Muscle of arm (tissue), 14 donors: ENCODE results near the gene SSH2. TPM values are rescaled to one million over a fixed set of nuclear protein-coding genes. Genes with fewer than 3 reads are reported as not detected.
"Not testable (repeated sequence)": the region's sequence is repeated elsewhere in the genome, so short reads cannot be mapped to it uniquely, and the experiment has no call there.

Experiments used
- DNase-seq: peaks from one replicate; pipeline ENCODE4 v3.0.0-alpha.2; 2013
- long read RNA-seq, 11 donors: transcript quantifications; one replicate each; lab custom pipeline, GENCODE V29; 2026
- polyA plus RNA-seq, 12 donors: library from polyadenylated mRNA; unstranded; fragments of 120-200 nt; gene quantifications; one replicate each; pipeline ENCODE4 v1.2.1, GENCODE V29; 2013; ENCODE audit not compliant: insufficient read length in 12 of 12

Gene SSH2, protein sequence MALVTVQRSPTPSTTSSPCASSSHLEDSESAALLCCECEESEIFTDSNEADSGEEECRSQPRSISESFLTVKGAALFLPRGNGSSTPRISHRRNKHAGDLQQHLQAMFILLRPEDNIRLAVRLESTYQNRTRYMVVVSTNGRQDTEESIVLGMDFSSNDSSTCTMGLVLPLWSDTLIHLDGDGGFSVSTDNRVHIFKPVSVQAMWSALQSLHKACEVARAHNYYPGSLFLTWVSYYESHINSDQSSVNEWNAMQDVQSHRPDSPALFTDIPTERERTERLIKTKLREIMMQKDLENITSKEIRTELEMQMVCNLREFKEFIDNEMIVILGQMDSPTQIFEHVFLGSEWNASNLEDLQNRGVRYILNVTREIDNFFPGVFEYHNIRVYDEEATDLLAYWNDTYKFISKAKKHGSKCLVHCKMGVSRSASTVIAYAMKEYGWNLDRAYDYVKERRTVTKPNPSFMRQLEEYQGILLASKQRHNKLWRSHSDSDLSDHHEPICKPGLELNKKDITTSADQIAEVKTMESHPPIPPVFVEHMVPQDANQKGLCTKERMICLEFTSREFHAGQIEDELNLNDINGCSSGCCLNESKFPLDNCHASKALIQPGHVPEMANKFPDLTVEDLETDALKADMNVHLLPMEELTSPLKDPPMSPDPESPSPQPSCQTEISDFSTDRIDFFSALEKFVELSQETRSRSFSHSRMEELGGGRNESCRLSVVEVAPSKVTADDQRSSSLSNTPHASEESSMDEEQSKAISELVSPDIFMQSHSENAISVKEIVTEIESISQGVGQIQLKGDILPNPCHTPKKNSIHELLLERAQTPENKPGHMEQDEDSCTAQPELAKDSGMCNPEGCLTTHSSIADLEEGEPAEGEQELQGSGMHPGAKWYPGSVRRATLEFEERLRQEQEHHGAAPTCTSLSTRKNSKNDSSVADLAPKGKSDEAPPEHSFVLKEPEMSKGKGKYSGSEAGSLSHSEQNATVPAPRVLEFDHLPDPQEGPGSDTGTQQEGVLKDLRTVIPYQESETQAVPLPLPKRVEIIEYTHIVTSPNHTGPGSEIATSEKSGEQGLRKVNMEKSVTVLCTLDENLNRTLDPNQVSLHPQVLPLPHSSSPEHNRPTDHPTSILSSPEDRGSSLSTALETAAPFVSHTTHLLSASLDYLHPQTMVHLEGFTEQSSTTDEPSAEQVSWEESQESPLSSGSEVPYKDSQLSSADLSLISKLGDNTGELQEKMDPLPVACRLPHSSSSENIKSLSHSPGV (N-terminal part only)
- polyA plus RNA-seq = 10 to 100 TPM; 17.7 to 73.5 (median 25.5) TPM
- long read RNA-seq, donor 1, transcript SSH2-211 (2 exons, 570 nt) = major isoform, 5 of 7 reads
- long read RNA-seq, donor 1, partial matches to known transcripts = 0 of 7 reads
- long read RNA-seq, donor 1, other reads (novel, unspliced or antisense) = 0 of 7 reads
- long read RNA-seq, donor 2, transcript SSH2-211 (2 exons, 570 nt) = major isoform, 8 of 8 reads
- long read RNA-seq, donor 2, partial matches to known transcripts = 0 of 8 reads
- long read RNA-seq, donor 2, other reads (novel, unspliced or antisense) = 0 of 8 reads
- long read RNA-seq, donor 3, full-length matches to known transcripts = 4 of 4 reads
- long read RNA-seq, donor 3, partial matches to known transcripts = 0 of 4 reads
- long read RNA-seq, donor 3, other reads (novel, unspliced or antisense) = 0 of 4 reads
- long read RNA-seq, donor 4, partial matches to known transcripts = 0 of 1 reads
- long read RNA-seq, donor 4, other reads (novel, unspliced or antisense) = 0 of 1 reads
- long read RNA-seq, donor 5, full-length matches to known transcripts = 2 of 2 reads
- long read RNA-seq, donor 5, partial matches to known transcripts = 0 of 2 reads
- long read RNA-seq, donor 5, other reads (novel, unspliced or antisense) = 0 of 2 reads
- long read RNA-seq, donor 6, full-length matches to known transcripts = 3 of 3 reads
- long read RNA-seq, donor 6, partial matches to known transcripts = 0 of 3 reads
- long read RNA-seq, donor 6, other reads (novel, unspliced or antisense) = 0 of 3 reads
- long read RNA-seq, donor 7, partial matches to known transcripts = 0 of 1 reads
- long read RNA-seq, donor 7, other reads (novel, unspliced or antisense) = 0 of 1 reads
- long read RNA-seq, donor 8, partial matches to known transcripts = 0 of 2 reads
- long read RNA-seq, donor 8, other reads (novel, unspliced or antisense) = 0 of 2 reads
- long read RNA-seq, donor 9, partial matches to known transcripts = 0 of 1 reads
- long read RNA-seq, donor 9, other reads (novel, unspliced or antisense) = 0 of 1 reads
- long read RNA-seq, donor 10, full-length matches to known transcripts = 4 of 12 reads
- long read RNA-seq, donor 10, partial matches to known transcripts = 8 of 12 reads
- long read RNA-seq, donor 10, other reads (novel, unspliced or antisense) = 0 of 12 reads
- long read RNA-seq, donor 11, full-length matches to known transcripts = 13 of 13 reads
- long read RNA-seq, donor 11, partial matches to known transcripts = 0 of 13 reads
- long read RNA-seq, donor 11, other reads (novel, unspliced or antisense) = 0 of 13 reads

DNA sequence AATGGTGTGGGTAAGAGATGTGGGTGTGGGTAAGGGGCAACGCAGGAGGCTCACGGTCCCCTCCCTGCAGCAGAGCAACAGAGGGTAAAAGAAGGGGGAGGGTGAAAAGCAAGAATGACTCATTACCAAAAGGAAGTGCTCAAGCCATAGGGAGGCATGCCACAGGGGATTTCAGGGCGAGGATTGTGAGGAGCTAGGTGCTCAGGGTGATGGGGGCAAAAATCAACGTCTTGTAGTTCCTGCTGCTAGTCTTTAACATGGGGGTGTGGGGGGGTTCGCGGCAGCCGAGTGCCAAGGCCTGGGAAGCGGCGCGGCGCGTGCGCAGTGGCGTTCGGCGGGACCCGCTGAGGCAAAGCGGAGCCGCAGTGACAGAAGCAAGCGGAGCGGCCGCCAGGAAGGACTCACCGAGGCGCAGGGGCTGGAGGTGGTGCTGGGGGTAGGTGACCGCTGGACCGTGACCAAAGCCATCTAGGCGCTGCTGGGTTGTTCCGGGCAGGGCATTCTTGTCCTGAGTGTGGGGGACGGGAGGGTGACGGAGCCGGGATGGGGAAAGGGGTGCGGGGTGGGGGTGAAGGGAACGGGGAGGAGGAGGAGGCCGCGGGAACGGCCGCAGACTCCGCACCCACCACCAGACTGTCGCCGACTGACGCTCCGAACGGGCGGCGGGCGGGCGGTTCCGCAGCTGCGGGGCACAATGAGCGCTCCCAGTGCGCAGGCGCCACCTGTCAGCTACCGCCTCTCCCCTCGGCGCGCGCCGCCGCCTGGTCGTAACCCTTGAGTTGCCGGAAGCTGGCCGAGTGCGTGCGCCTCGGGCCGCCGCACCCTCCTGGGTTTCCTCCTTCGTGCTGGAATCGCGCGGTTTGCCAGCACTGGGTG is at the start of gene SSH2:
Gene SSH2 (minus strand): TSS at position 696 of the 876 bp plus-strand sequence. CDS start 228 bp downstream, at position 468.
- peak; percentile 80 for DNase-seq

DNA sequence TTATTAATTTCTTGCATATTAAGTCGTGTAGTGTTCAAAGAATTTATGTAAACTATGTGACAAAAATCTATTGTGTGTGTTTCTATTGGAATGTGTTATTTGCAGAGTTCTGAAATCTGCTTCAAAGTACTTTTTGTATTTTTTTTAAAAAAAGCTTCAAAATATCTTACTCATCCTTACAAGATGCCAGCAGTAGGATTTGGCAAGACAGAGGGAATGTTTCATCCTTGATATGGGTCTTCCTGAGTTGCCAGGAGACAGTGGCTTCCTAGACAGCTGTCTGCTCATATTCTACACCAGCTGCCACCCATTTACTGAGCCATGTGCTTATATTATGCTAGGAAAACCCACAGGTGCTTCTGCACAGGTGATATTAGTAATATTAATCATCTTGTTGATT is 47.8 kb upstream of the SSH2 start:
- DNase-seq = no peak

- DNase-seq = no peak
These were observed 43.0 kb upstream of the SSH2 start for GRCh38 chr17:29973005-29973404.

DNA sequence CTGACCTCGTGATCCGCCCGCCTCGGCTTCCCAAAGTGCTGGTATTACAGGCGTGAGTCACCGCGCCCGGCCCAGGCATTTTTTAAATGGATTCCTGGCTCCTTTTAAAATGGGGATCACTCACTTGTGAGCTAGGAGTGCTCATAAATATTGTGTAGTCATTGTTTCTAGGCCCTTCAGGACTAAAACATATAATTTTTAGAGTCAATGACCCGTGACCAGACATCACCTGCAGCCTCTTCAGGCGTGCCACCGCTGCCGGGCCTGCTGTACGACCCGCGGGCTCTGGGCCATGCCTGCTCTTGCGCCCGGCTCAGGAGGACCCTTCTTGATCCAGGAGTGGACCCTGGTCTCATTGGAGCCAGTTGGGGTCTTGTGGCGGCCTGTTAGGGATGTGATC is 42.2 kb upstream of the SSH2 start:
- DNase-seq = no peak

DNA sequence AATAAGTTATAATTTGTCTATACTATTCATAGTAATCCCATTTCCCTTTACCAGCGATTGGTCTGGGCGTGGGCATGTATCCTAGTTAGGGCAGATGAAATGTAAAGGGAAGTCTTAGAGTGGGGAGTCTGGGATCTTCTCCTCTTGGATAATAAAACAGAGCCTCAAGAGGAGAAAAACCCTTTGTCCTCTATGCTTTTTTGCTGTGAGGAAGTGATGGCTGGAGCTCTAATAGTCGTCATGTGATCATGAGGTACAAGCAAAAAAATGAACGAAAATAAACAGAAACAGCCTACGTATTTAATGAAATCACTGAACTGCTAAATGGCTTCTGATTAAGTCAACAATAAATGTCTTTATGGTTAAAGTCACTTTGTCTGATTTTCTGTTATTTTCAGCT is 38.2 kb upstream of the SSH2 start:
- DNase-seq = no peak

DNA sequence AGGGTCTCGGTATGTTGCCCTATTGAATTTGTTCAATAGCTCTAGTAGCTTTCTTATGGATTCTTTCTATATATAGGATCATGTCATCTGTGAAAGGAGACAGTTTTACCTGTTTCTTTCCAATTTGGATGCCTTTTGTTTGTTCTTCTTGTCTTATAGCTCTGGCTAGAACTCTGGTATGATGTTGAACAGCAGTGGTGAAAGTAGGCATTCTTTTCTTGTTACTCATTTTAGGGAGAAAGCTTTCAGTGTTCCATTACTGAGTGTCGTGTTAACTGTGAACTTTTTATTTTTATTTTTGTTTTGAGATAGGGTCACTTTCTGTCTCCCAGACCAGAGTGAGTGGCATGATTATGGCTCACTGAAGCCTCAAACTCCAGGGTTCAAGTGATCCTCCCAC is 32.6 kb upstream of the SSH2 start:
- DNase-seq = no peak

- no peak for DNase-seq
These were observed 29.8 kb upstream of the SSH2 start for GRCh38 chr17:29959658-29960337.

DNA sequence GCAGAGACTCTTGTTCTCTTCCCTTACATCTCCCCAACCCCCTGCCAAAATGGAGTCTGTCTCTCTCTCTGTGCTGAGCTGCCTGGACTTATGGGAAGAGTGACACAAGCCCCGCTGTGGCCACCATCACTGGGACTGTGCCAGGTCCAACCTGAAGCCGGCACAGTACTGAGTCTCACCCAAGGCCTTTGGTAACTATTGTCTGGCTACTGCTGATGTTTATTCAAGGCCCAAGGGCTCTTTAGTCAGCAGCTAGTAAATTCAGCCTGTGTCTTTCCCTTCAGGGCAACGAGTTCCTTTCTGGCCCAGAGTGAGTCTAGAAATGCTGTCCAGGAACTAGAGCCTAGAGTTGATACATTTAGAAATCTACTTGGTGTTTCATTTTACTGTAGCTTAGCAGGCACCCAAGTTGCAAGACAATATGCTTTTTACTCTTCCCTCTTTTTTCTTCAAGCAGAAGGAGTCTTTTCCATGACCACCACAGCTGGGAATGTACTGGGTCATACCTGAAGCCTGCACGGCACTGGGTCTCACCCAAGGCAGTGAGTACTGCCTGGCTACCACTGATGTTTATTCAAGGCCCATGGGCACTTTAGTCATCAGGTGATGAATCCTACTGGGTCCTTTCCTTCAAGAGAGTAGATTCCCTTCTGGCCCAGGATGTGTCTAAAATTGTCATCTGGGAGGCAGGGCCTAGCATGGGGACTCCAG is 29.1 kb upstream of the SSH2 start:
- DNase-seq = no peak

DNA sequence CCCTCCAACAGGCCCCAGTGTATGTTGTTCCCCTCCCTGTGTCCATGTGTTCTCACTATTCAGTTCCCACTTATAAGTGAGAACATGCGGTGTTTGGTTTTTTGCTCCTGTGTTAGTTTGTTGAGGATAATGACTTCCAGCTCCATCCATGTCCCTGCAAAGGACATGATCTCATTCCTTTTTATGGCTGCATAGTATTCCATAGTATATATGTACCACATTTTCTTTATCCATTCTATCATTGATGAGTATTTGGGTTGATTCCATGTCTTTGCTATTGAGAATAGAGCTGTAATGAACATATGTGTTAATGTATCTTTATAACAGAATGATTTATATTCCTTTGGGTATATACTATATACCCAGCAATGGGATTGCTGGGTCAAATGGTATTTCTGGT is 27.5 kb upstream of the SSH2 start:
- DNase-seq = not testable (repeated sequence)

DNA sequence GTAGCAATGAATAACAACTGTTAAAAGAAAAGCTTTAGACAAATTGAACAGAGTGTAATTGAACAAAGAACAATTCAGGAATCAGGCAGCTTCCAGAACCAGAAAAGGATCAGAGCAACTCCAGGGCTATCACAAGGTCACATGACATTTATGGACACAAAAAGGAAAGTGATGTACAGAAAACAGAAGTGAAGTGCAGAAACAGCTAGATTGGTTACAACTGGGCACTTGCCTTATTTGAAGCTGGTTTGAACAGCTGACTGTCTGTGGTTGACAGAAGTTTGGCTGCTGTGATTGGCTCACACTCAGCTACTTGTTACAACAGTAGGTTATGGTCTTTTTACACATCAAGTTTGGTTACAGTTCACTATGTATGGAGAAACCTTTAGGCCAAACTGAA is 26.2 kb upstream of the SSH2 start:
- DNase-seq = no peak

- DNase-seq = no peak
These were observed 24.4 kb upstream of the SSH2 start for GRCh38 chr17:29954405-29954804.

- DNase-seq = no peak
These were observed 19.7 kb upstream of the SSH2 start for GRCh38 chr17:29949696-29950095.

- no peak for DNase-seq
These were observed 18.6 kb upstream of the SSH2 start for GRCh38 chr17:29948448-29949215.

DNA sequence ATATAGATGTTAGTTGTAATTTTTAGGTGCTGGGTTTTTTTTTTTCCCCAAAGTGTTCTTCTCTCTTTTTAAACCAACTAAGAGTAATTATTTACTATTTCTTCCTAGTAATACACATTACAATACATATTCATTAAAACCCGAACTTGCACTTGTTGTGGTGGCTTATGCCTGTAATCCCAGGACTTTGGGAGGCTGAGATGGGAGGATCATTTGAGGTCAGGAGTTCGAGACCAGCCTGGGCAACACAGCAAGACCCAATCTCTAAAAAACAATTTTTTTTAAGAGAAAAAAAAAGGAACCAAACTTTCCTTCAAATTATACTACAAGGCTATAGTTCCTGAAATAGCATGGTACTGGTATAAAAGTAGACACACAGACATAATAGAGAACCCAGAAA is 15.3 kb upstream of the SSH2 start:
- no peak for DNase-seq

GRCh38 chr17:29941334-29941733 is 11.3 kb upstream of the SSH2 start, which contains the start of gene EFCAB5:
Gene EFCAB5, plus strand, starts transcription at chr17:29941634. Its CDS starts 163 bp downstream, at chr17:29941797.
- no peak for DNase-seq

DNA sequence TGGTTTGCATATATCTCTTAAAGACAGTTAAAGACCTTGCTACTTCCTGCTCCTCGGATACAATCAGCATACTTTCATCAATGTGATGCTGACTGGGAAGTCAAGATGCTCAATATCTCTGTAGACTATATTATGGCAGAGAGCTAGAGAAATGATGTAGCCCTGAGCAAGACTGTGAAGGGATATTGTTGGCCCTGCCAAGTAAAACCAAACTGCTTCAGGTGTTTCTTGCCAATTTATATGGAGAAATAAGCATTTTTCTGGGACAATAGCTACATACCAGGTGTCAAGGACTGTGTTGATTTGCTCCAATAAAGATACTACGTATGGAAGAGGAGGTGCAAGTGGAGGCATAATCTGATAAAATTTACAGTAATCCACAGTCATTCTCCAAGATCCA is 6.7 kb upstream of the SSH2 start:
- DNase-seq = no peak
